ENCODE data around the gene CASP5.

Gene CASP5

GRCh38 chr11:104965735-104966134, 57.2 kb downstream of the CASP5 start:
- WGBS = 97% methylated on average over 5 of the region's 5 CpGs
- H3K4me1 ChIP-seq (ENCODE audit: insufficient read depth, low read length) = peaks cover 6% of the 10 kb centered on the region; the same call in 1 of the 2 replicates
- no peak overlapping the region for H3K4me3 ChIP-seq (ENCODE audit: low read length)

GRCh38 chr11:104964247-104964646, 58.7 kb downstream of the CASP5 start:
- no peak overlapping the region for H3K27ac ChIP-seq (ENCODE audit: low read depth, low read length)
- no peaks in the 10 kb centered on the region for H3K36me3 ChIP-seq (ENCODE audit: insufficient read depth, low read length)
- peaks cover 14% of the 10 kb centered on the region for H3K9me3 ChIP-seq (ENCODE audit: insufficient read depth, low read depth, low read length)
- no peaks in the 10 kb centered on the region for H3K27me3 ChIP-seq (ENCODE audit: insufficient read depth, low read length)
- no peak overlapping the region for H3K4me3 ChIP-seq (ENCODE audit: low read length)
- no peak overlapping the region for H3K9ac ChIP-seq (ENCODE audit: low read depth, low read length)
- H3K4me1 ChIP-seq (ENCODE audit: insufficient read depth, low read length) = peaks cover 6% of the 10 kb centered on the region; the same call in 1 of the 2 replicates
- 96% methylated on average over 1 of the region's 1 CpG for WGBS

More at GRCh38 chr11:104965735-104966134, 57.2 kb downstream of the CASP5 start:
- H3K9me3 ChIP-seq (ENCODE audit: insufficient read depth, low read depth, low read length) = peaks cover 14% of the 10 kb centered on the region
- H3K9ac ChIP-seq (ENCODE audit: low read depth, low read length) = no peak overlapping the region
- H3K27me3 ChIP-seq (ENCODE audit: insufficient read depth, low read length) = no peaks in the 10 kb centered on the region
- no peaks in the 10 kb centered on the region for H3K36me3 ChIP-seq (ENCODE audit: insufficient read depth, low read length)
- H3K27ac ChIP-seq (ENCODE audit: low read depth, low read length) = no peak overlapping the region

- Histone ChIP-seq H3K36me3 (ENCODE audit: insufficient read depth, low read length) (no peaks in the 10 kb centered on the region), H3K27ac (ENCODE audit: low read depth, low read length) (no peak overlapping the region), H3K9me3 (ENCODE audit: insufficient read depth, low read depth, low read length) (peaks cover 14% of the 10 kb centered on the region), H3K4me3 (ENCODE audit: low read length) (no peak overlapping the region), H3K9ac (ENCODE audit: low read depth, low read length) (no peak overlapping the region), H3K4me1 (ENCODE audit: insufficient read depth, low read length) (no peaks in the 10 kb centered on the region; the same call in 1 of the 2 replicates), H3K27me3 (ENCODE audit: insufficient read depth, low read length) (no peaks in the 10 kb centered on the region)
- 98% methylated on average over 2 of the region's 3 CpGs for whole genome bisulfite sequencing
These were observed 60.1 kb downstream of the CASP5 start for GRCh38 chr11:104962852-104963251.

- H3K27ac ChIP-seq (ENCODE audit: low read depth, low read length) = no peak overlapping the region
- no peak overlapping the region for H3K9ac ChIP-seq (ENCODE audit: low read depth, low read length)
- H3K9me3 ChIP-seq (ENCODE audit: insufficient read depth, low read depth, low read length) = no peaks in the 10 kb centered on the region
- no peaks in the 10 kb centered on the region for H3K27me3 ChIP-seq (ENCODE audit: insufficient read depth, low read length)
- no peaks in the 10 kb centered on the region for H3K36me3 ChIP-seq (ENCODE audit: insufficient read depth, low read length)
- WGBS = 98% methylated on average over 3 of the region's 3 CpGs
- H3K4me3 ChIP-seq (ENCODE audit: low read length) = no peak overlapping the region
- no peaks in the 10 kb centered on the region for H3K4me1 ChIP-seq (ENCODE audit: insufficient read depth, low read length)
These were observed 65.7 kb downstream of the CASP5 start for GRCh38 chr11:104957280-104957679.

GRCh38 chr11:104956528-104956927, 66.4 kb downstream of the CASP5 start:
- no peak overlapping the region for H3K27ac ChIP-seq (ENCODE audit: low read depth, low read length)
- no peaks in the 10 kb centered on the region for H3K27me3 ChIP-seq (ENCODE audit: insufficient read depth, low read length)
- H3K4me3 ChIP-seq (ENCODE audit: low read length) = no peak overlapping the region
- H3K9me3 ChIP-seq (ENCODE audit: insufficient read depth, low read depth, low read length) = no peaks in the 10 kb centered on the region
- H3K36me3 ChIP-seq (ENCODE audit: insufficient read depth, low read length) = no peaks in the 10 kb centered on the region
- H3K9ac ChIP-seq (ENCODE audit: low read depth, low read length) = no peak overlapping the region
- no peaks in the 10 kb centered on the region for H3K4me1 ChIP-seq (ENCODE audit: insufficient read depth, low read length)

- WGBS = 36% methylated on average over 2 of the region's 2 CpGs
- H3K9ac ChIP-seq (ENCODE audit: low read depth, low read length) = no peak overlapping the region
- no peak overlapping the region for H3K4me3 ChIP-seq (ENCODE audit: low read length)
- no peaks in the 10 kb centered on the region for H3K4me1 ChIP-seq (ENCODE audit: insufficient read depth, low read length)
- no peak overlapping the region for H3K27ac ChIP-seq (ENCODE audit: low read depth, low read length)
- no peaks in the 10 kb centered on the region for H3K36me3 ChIP-seq (ENCODE audit: insufficient read depth, low read length)
- no peaks in the 10 kb centered on the region for H3K27me3 ChIP-seq (ENCODE audit: insufficient read depth, low read length)
- no peaks in the 10 kb centered on the region for H3K9me3 ChIP-seq (ENCODE audit: insufficient read depth, low read depth, low read length)
These were observed 76.1 kb downstream of the CASP5 start for GRCh38 chr11:104946907-104947306.

Measured in HUES64 (cell line).